Glutamatergic neuron (in vitro differentiated cells): ENCODE measurements around the gene RBM20. TPM values are rescaled to one million over a fixed set of nuclear protein-coding genes. Genes with fewer than 3 reads are reported as not detected.

Experiments
- DNase-seq: peaks from one replicate; pipeline ENCODE4 v3.0.0; 2022
- H3K27ac Mint-ChIP-seq: one replicate; pipeline ENCODE4 v1.8.0; 2020; ENCODE audit warnings: mild to moderate bottlenecking, mixed read lengths, inconsistent platforms; ENCODE audit not compliant: unreplicated experiment
- H3K27me3 Mint-ChIP-seq: one replicate; pipeline ENCODE4 v1.8.0; 2020; ENCODE audit warnings: mild to moderate bottlenecking, moderate library complexity, mixed read lengths, inconsistent platforms; ENCODE audit not compliant: unreplicated experiment
- H3K36me3 Mint-ChIP-seq: one replicate; pipeline ENCODE4 v1.8.0; 2020; ENCODE audit warnings: mild to moderate bottlenecking, mixed read lengths, inconsistent platforms; ENCODE audit not compliant: unreplicated experiment
- H3K4me1 Mint-ChIP-seq: one replicate; pipeline ENCODE4 v1.8.0; 2020; ENCODE audit warnings: mild to moderate bottlenecking, low read depth, mixed read lengths, inconsistent platforms; ENCODE audit not compliant: unreplicated experiment
- H3K4me3 Mint-ChIP-seq: one replicate; pipeline ENCODE4 v1.8.0; 2020; ENCODE audit warnings: mild to moderate bottlenecking, mixed read lengths, inconsistent platforms; ENCODE audit not compliant: unreplicated experiment
- H3K9me3 Mint-ChIP-seq: one replicate; pipeline ENCODE4 v1.8.0; 2020; ENCODE audit warnings: mild to moderate bottlenecking, moderate library complexity, mixed read lengths, inconsistent platforms; ENCODE audit not compliant: unreplicated experiment
- CTCF ChIP-seq: fragments of 200-600 bp; sonication (generic); IDR thresholded peaks from one replicate; pipeline ENCODE4 v1.5.0; 2021; ENCODE audit not compliant: partially characterized antibody, unreplicated experiment
- total RNA-seq: library from RNA; stranded (reverse); fragmentation: NEBNext Ultra II Directional; extraction: Animal tissue kit (Norgen Biotek cat#: 25700); gene quantifications from one replicate; pipeline ENCODE4 v1.2.1, GENCODE V29; 2021; ENCODE audit not compliant: unreplicated experiment

The RBM20 gene
- total RNA-seq, 1 donor from 2014 or later: 5.8 TPM

- DNase-seq: no peak
- Mint-ChIP-seq H3K4me1 (no peaks in the 10 kb centered on the region), H3K9me3 (peaks cover 5% of the 10 kb centered on the region), H3K36me3 (peaks cover 10% of the 10 kb centered on the region), H3K27ac (no peak overlapping the region), H3K4me3 (no peak overlapping the region), H3K27me3 (peaks cover 5% of the 10 kb centered on the region)
- TF ChIP-seq CTCF: no peak
These were observed 104.8 kb downstream of the RBM20 start for GRCh38 chr10:110748970-110749369.

GRCh38 chr10:110750931-110751330 lies 106.8 kb downstream of the RBM20 start:
- Mint-ChIP-seq H3K4me3 (no peak overlapping the region), H3K27ac (no peak overlapping the region), H3K4me1 (peaks cover 13% of the 10 kb centered on the region), H3K36me3 (peaks cover 10% of the 10 kb centered on the region), H3K27me3 (peaks cover 7% of the 10 kb centered on the region), H3K9me3 (peaks cover 6% of the 10 kb centered on the region)
- TF ChIP-seq CTCF: no peak
- DNase-seq: no peak

GRCh38 chr10:110751850-110752249 lies 107.7 kb downstream of the RBM20 start:
- H3K27ac Mint-ChIP-seq: no peak overlapping the region
- H3K27me3 Mint-ChIP-seq: peaks cover 7% of the 10 kb centered on the region
- no peak for TF ChIP-seq CTCF
- H3K4me3 Mint-ChIP-seq: no peak overlapping the region
- peaks cover 19% of the 10 kb centered on the region for H3K4me1 Mint-ChIP-seq
- DNase-seq: no peak
- H3K36me3 Mint-ChIP-seq: peaks cover 10% of the 10 kb centered on the region
- H3K9me3 Mint-ChIP-seq: peaks cover 6% of the 10 kb centered on the region

- no peak for TF ChIP-seq CTCF
- Mint-ChIP-seq H3K27me3 (peaks cover 7% of the 10 kb centered on the region), H3K27ac (no peak overlapping the region), H3K36me3 (peaks cover 10% of the 10 kb centered on the region), H3K9me3 (peaks cover 6% of the 10 kb centered on the region), H3K4me1 (peaks cover 19% of the 10 kb centered on the region), H3K4me3 (no peak overlapping the region)
- DNase-seq: no peak
These were observed 109.3 kb downstream of the RBM20 start for GRCh38 chr10:110753462-110753861.

GRCh38 chr10:110754375-110755105 lies 110.4 kb downstream of the RBM20 start:
- no peak for DNase-seq
- Mint-ChIP-seq H3K36me3 (peaks cover 8% of the 10 kb centered on the region), H3K9me3 (peaks cover 5% of the 10 kb centered on the region), H3K27ac (no peak overlapping the region), H3K4me1 (peaks cover 19% of the 10 kb centered on the region), H3K27me3 (peaks cover 7% of the 10 kb centered on the region), H3K4me3 (no peak overlapping the region)
- TF ChIP-seq CTCF: no peak
